Measurements from ENCODE around the gene TPX2. TPM values are rescaled to one million over a fixed set of nuclear protein-coding genes. Genes with fewer than 3 reads are reported as not detected.

Gene TPX2
- total and polyA plus RNA-seq, 10 of the 15 experiments (the other 5 are each of a cell fraction or from before 2014, with no cell fraction given) = 29.7 to 144 (median 89.0) TPM

- TF ChIP-seq PBX3 (IDR thresholded peaks at IDR 0.05; ENCODE audit: insufficient replicate concordance, low read depth, low read length) = peak; percentile 98
- peak; percentile 58; the same call in 1 of the 3 replicates for TF ChIP-seq POU2F2 (IDR thresholded peaks at IDR 0.05; ENCODE audit: borderline replicate concordance, low read depth, low read length)
- peak; percentile 90; the same call in 1 of the 2 replicates for TF ChIP-seq ZNF207 (IDR thresholded peaks at IDR 0.05; ENCODE audit: borderline replicate concordance)
- no peak for TF ChIP-seq SIN3A (IDR thresholded peaks at IDR 0.05; ENCODE audit: low read depth, low read length)
- TF ChIP-seq KLF5 (IDR thresholded peaks at IDR 0.05; ENCODE audit: partially characterized antibody) = peak; percentile 69
- no peak for TF ChIP-seq SUPT20H (IDR thresholded peaks at IDR 0.05; ENCODE audit: borderline replicate concordance, control insufficient read depth, low read depth, low read length)
- peak; percentile 83 for TF ChIP-seq ZNF24 (IDR thresholded peaks at IDR 0.05)
- TF ChIP-seq BCL11A (IDR thresholded peaks at IDR 0.05; ENCODE audit: low read depth, low read length) = no peak
- peak; percentile 93 for TF ChIP-seq RAD21 (IDR thresholded peaks at IDR 0.05; ENCODE audit: insufficient read depth, low read depth, low read length)
- TF ChIP-seq IRF4 (IDR thresholded peaks at IDR 0.05; ENCODE audit: low read depth, low read length) = peak; percentile 87
- TF ChIP-seq EP300 (IDR thresholded peaks at IDR 0.05; ENCODE audit: borderline replicate concordance in 1 of 2, control insufficient read depth in 1 of 2, low read depth in 2 of 2, low read length in 2 of 2) = no peak
- TF ChIP-seq TBL1XR1 (IDR thresholded peaks at IDR 0.05; ENCODE audit: low read depth, low read length) = 0 out of 2 replicates have a peak, but pooled peaks have one; percentile 14
- peak; percentile 1; the same call in 1 of the 2 replicates for TF ChIP-seq MXI1 (IDR thresholded peaks at IDR 0.05; ENCODE audit: low read depth, low read length)
- no peak for TF ChIP-seq CHD4 (IDR thresholded peaks at IDR 0.05)
- peak; percentile 97 for TF ChIP-seq SMC3 (IDR thresholded peaks at IDR 0.05; ENCODE audit: borderline replicate concordance, low read length)
- TF ChIP-seq YY1 (IDR thresholded peaks at IDR 0.05; ENCODE audit: low read depth, low read length) = peak; percentile 59
- TF ChIP-seq STAT1 (conservative IDR thresholded peaks at IDR 0.05) = peak; percentile 15; the same call in 1 of the 2 replicates
- TF ChIP-seq POLR2AphosphoS5 (IDR thresholded peaks at IDR 0.05; ENCODE audit: low read length) = no peak
- 0 out of 2 replicates have a peak, but pooled peaks have one; percentile 47 for TF ChIP-seq ZNF592 (IDR thresholded peaks at IDR 0.05)
- TF ChIP-seq ATF3 (IDR thresholded peaks at IDR 0.05; ENCODE audit: borderline replicate concordance, extremely low read depth, low read depth, low read length) = no peak
- no peak for TF ChIP-seq PAX8 (IDR thresholded peaks at IDR 0.05)
- TF ChIP-seq ZSCAN29 (IDR thresholded peaks at IDR 0.05) = no peak
- no peak for TF ChIP-seq CEBPB (IDR thresholded peaks at IDR 0.05; ENCODE audit: borderline replicate concordance in 1 of 2, low read depth in 2 of 2, low read length in 2 of 2)
- peak; percentile 96 for TF ChIP-seq ELK1 (IDR thresholded peaks at IDR 0.05; ENCODE audit: low read depth, low read length)
Measured at GRCh38 chr20:31723319-31724078, 15.6 kb upstream of the TPX2 start (continued).
